Tibial nerve (tissue), 4 donors: ENCODE data around the gene DAPP1. TPM values are rescaled to one million over a fixed set of nuclear protein-coding genes. Genes with fewer than 3 reads are reported as not detected.

Experiments used
- DNase-seq, 2 donors: peaks; one replicate each; pipeline ENCODE4 v3.0.0-alpha.2; 2019; ENCODE audit warnings: low spot score in 2 of 2
- H3K27ac ChIP-seq, 4 donors: fragments of 200-600 bp; sonication (generic) in 3 of 4; one replicate each; pipeline ENCODE4 v1.5.1; 2017 to 2019; ENCODE audit warnings: mild to moderate bottlenecking in 1 of 4
- H3K27me3 ChIP-seq, 2 donors: fragments of 200-600 bp; sonication (generic) in 1 of 2; one replicate each; pipeline versions ENCODE4 v1.5.1 to v1.6.0; 2017 to 2019
- H3K36me3 ChIP-seq, 3 donors: fragments of 200-600 bp; sonication (generic); one replicate each; pipeline ENCODE4 v1.5.1; 2018 to 2019
- H3K4me1 ChIP-seq, 4 donors: fragments of 200-600 bp; sonication (generic) in 3 of 4; one replicate each; pipeline ENCODE4 v1.5.1; 2017 to 2019
- H3K4me3 ChIP-seq, 4 donors: fragments of 200-600 bp; sonication (generic) in 3 of 4; one replicate each; pipeline ENCODE4 v1.5.1; 2017 to 2019; ENCODE audit warnings: mild to moderate bottlenecking in 1 of 4, moderate library complexity in 1 of 4
- H3K9me3 ChIP-seq, 4 donors: fragments of 200-600 bp; sonication (generic) in 3 of 4; one replicate each; pipeline ENCODE4 v1.5.1; 2017 to 2019
- CTCF ChIP-seq, 5 experiments: fragments of 200-600 bp in 3 of 5; fragments of 450-650 bp in 2 of 5; sonication (generic) in 3 of 5; IDR thresholded peaks; one replicate each; pipeline ENCODE4 v1.5.1; 2016 to 2019; ENCODE audit warnings: antibody characterized with exemption in 5 of 5, mild to moderate bottlenecking in 3 of 5, moderate library complexity in 2 of 5
- EP300 ChIP-seq, 2 donors: sonication (generic); formaldehyde crosslinking; IDR thresholded peaks; one replicate each; pipeline ENCODE4 v1.6.1; 2017; ENCODE audit warnings: antibody characterized with exemption in 2 of 2, mild to moderate bottlenecking in 1 of 2
- POLR2A ChIP-seq, 2 donors: fragments of 450-650 bp; IDR thresholded peaks; one replicate each; pipeline ENCODE4 v1.6.1; 2017; ENCODE audit warnings: antibody characterized with exemption in 2 of 2, mild to moderate bottlenecking in 2 of 2, moderate library complexity in 2 of 2
- WGBS, 2 donors: methylation state at CpG; one replicate each; pipeline ENCODE4 v1.1.5; 2018; 5-methylcytosine and 5-hydroxymethylcytosine counted together
- total RNA-seq, 4 donors: library from RNA; depleted of rRNA; stranded (reverse); fragments of >200 nt; gene quantifications; one replicate each; pipeline ENCODE4 v1.1.0, GENCODE V29; 2016

The DAPP1 gene
- total RNA-seq, 4 donors from 2014 or later = 0.42 to 4.2 (median 1.2) TPM

- H3K4me3 ChIP-seq = no peak overlapping the region
- 25 to 27% methylated on average over 13 of the region's 13 CpGs for WGBS, 2 donors
- no peaks in the 10 kb centered on the region for H3K9me3 ChIP-seq
- H3K27me3 ChIP-seq = no peaks in the 10 kb centered on the region
- TF ChIP-seq CTCF (IDR thresholded peaks at IDR 0.05) (peak; percentile 12 to 44 (median 20)), POLR2A (IDR thresholded peaks at IDR 0.05) (no peak)
- H3K27ac ChIP-seq = no peak overlapping the region
- H3K4me1 ChIP-seq = no peaks in the 10 kb centered on the region
- H3K36me3 ChIP-seq = no peaks in the 10 kb centered on the region
- peak; percentile 14 to 15 for DNase-seq
These were observed 8.3 kb upstream of the DAPP1 start for GRCh38 chr4:99808260-99808857.

DNA sequence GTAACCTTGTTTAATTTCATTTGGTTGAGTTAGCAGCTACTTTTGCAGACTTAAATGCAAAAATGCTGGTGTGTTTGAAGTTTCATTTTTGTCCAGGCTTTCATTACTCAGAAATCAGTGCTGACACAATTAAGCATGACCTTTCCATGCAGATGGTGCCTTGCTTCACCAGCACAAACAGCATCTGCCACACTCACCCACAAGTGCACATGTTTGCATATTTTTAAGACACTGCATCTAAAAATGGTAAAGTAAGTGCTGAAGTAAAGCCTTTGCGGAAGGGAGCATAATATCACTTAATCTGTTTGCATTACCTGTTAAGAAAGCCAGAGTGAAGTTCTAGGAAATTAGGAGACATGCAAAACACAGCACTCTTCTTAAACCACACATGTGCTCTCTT, 7.3 kb upstream of the DAPP1 start:
- Histone ChIP-seq H3K4me1 (no peaks in the 10 kb centered on the region), H3K36me3 (no peaks in the 10 kb centered on the region), H3K4me3 (no peak overlapping the region), H3K9me3 (no peaks in the 10 kb centered on the region), H3K27me3 (no peaks in the 10 kb centered on the region), H3K27ac (no peak overlapping the region)
- 90 to 92% methylated on average over 1 of the region's 1 CpG for WGBS, 2 donors
- DNase-seq = no peak
- TF ChIP-seq CTCF (IDR thresholded peaks at IDR 0.05) = no peak
- TF ChIP-seq POLR2A (IDR thresholded peaks at IDR 0.05) = no peak
- no peak for TF ChIP-seq EP300 (IDR thresholded peaks at IDR 0.05)

DNA sequence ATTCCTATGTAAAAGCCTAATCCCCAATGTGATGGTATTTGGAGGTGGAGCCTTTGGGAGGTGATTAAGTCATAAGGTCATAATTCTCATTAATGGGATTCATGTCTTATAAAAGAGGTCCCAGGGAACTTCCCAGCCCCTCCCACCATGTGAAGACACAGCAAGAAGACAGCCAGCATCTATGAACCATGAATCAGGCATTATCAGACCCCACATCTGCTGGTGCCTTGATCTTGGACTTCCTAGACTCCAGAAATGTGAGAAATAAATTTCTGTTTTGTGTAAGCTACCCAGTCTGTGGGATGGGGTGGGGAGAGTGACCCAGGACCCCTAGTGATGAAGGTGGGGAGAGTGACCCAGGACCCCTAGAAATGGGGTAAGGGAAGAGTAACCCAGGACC, 6.1 kb upstream of the DAPP1 start:
- Histone ChIP-seq H3K4me1 (no peaks in the 10 kb centered on the region), H3K36me3 (no peaks in the 10 kb centered on the region), H3K4me3 (no peak overlapping the region), H3K27ac (no peak overlapping the region), H3K9me3 (no peaks in the 10 kb centered on the region), H3K27me3 (no peaks in the 10 kb centered on the region)
- no peak for TF ChIP-seq CTCF (IDR thresholded peaks at IDR 0.05)
- TF ChIP-seq EP300 (IDR thresholded peaks at IDR 0.05) = no peak
- TF ChIP-seq POLR2A (IDR thresholded peaks at IDR 0.05) = no peak
- DNase-seq = no peak

GRCh38 chr4:99811117-99811516, 5.5 kb upstream of the DAPP1 start:
- Histone ChIP-seq H3K36me3 (no peaks in the 10 kb centered on the region), H3K9me3 (no peaks in the 10 kb centered on the region), H3K4me1 (no peaks in the 10 kb centered on the region), H3K27me3 (no peaks in the 10 kb centered on the region), H3K27ac (no peak overlapping the region), H3K4me3 (no peak overlapping the region)
- no peak for DNase-seq
- TF ChIP-seq EP300 (IDR thresholded peaks at IDR 0.05) (no peak), POLR2A (IDR thresholded peaks at IDR 0.05) (no peak), CTCF (IDR thresholded peaks at IDR 0.05) (no peak)
- 57 to 68% methylated on average over 1 of the region's 1 CpG for WGBS, 2 donors

GRCh38 chr4:99811850-99812249, 4.8 kb upstream of the DAPP1 start:
- Histone ChIP-seq H3K4me3 (no peak overlapping the region), H3K9me3 (no peaks in the 10 kb centered on the region), H3K36me3 (no peaks in the 10 kb centered on the region), H3K4me1 (no peaks in the 10 kb centered on the region), H3K27ac (no peak overlapping the region), H3K27me3 (no peaks in the 10 kb centered on the region)
- peak in 1 of 2 donors; percentile 49 for DNase-seq
- WGBS, 2 donors = 32 to 40% methylated on average over 1 of the region's 1 CpG
- TF ChIP-seq POLR2A (IDR thresholded peaks at IDR 0.05) (no peak), CTCF (IDR thresholded peaks at IDR 0.05) (peak in 3 of 5 experiments; percentile 32 to 50 (median 35))
